Activated naive CD4-positive, alpha-beta T cell treated with anti-CD3 and anti-CD28 coated beads for 36 hours (primary cell): ENCODE results near the gene CALCOCO2. TPM values are rescaled to one million over a fixed set of nuclear protein-coding genes. Genes with fewer than 3 reads are reported as not detected.
A peak's percentile ranks its signal among the peaks of the same experiment; 100 is the strongest.
"Not testable (repeated sequence)": the region's sequence is repeated elsewhere in the genome, so short reads cannot be mapped to it uniquely, and the experiment has no call there.

Experiments
- CTCF ChIA-PET: fragments of 350-600 bp; sonication (Branson Sonifier 250); formaldehyde crosslinking; loops from one replicate; lab custom pipeline; 2021; ENCODE audit warnings: antibody characterized with exemption; lab: Charles Lee
- DNase-seq: peaks from one replicate; pipeline ENCODE4 v3.0.0-alpha.2; 2020
- H3K27ac Mint-ChIP-seq: one replicate; pipeline ENCODE4 v1.8.0; 2021; ENCODE audit warnings: mild to moderate bottlenecking, mixed read lengths
- H3K27me3 Mint-ChIP-seq: one replicate; pipeline ENCODE4 v1.8.0; 2021; ENCODE audit warnings: low read depth, mixed read lengths
- H3K36me3 Mint-ChIP-seq: one replicate; pipeline ENCODE4 v1.8.0; 2021; ENCODE audit warnings: low read depth, mixed read lengths
- H3K4me1 Mint-ChIP-seq: one replicate; pipeline ENCODE4 v1.8.0; 2021; ENCODE audit warnings: low read depth, mixed read lengths
- H3K4me3 Mint-ChIP-seq: one replicate; pipeline ENCODE4 v1.8.0; 2021; ENCODE audit warnings: mild to moderate bottlenecking, moderate library complexity, mixed read lengths
- H3K9me3 Mint-ChIP-seq: one replicate; pipeline ENCODE4 v1.8.0; 2021; ENCODE audit warnings: mixed read lengths
- intact Hi-C: fragments of 100-400 bp; cut with micrococcal nuclease; formaldehyde crosslinking; loops from one replicate; pipeline ENCODE4 v1.15.1; 2023
- total RNA-seq, 2 experiments: library from RNA; stranded (reverse); gene quantifications; one replicate each; pipeline ENCODE4 v1.2.3, GENCODE V29; 2021

The CALCOCO2 gene
- total RNA-seq, 2 experiments from 2014 or later, result 78.2 to 80.3 TPM

DNA sequence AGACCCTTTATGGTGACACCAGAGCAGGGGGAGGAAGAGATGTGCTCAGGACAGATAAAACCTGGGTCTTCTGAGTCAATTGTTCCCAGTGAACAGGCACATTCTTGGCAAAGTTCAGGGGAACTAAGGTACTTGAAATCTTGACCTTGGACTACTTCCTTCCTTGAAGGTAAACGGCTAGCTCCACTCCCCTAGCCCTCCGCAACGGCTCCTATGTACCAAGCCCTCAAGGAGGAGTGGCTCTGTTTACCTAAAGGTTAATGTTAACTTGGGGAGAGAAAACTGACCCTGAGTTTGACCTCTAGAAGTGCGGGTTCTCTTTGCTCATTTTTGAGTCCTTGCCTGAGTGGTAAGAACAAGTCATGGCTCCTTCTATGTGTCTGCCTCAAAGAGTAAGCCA lies 21.7 kb upstream of the CALCOCO2 start:
- no peaks in the 10 kb centered on the region for H3K4me1 Mint-ChIP-seq
- DNase-seq, result no peak
- peaks cover 3% of the 10 kb centered on the region for H3K27me3 Mint-ChIP-seq
- H3K9me3 Mint-ChIP-seq, result no peaks in the 10 kb centered on the region
- CTCF ChIA-PET, result interaction anchor here (0.9 to 18.1 kb wide), 3 partner anchors 64 to 84 kb away, joined by 3 to 348 read pairs (median 3); no protein-coding TSS in a partner anchor
- H3K36me3 Mint-ChIP-seq, result no peaks in the 10 kb centered on the region
- H3K4me3 Mint-ChIP-seq, result no peak overlapping the region
- H3K27ac Mint-ChIP-seq, result no peak overlapping the region
- intact Hi-C loops, result loop anchor here (5.0 kb wide), 1 partner anchor 132 kb away; no protein-coding TSS in a partner anchor

DNA sequence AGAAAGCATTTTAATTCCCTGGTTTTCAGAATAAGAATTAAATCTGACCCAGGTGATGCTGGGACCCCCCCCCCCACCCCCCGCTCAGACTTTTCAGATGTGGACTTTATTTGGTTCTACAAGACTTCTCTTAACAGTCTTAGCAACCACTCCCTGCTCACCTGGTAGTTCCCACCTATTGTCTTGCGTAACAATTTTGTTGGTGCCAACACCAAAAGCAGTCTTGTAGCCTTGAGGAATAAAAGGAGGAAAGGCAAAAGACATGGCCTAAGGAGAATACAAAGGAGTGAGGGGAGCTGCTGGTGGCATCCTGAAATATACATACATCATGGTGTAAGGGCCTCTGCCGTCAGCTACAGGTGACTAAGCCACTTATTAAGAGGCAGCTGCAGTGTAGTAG lies 18.8 kb upstream of the CALCOCO2 start:
- Mint-ChIP-seq H3K4me3 (no peak overlapping the region), H3K9me3 (no peaks in the 10 kb centered on the region), H3K27ac (no peak overlapping the region), H3K36me3 (no peaks in the 10 kb centered on the region), H3K4me1 (peaks cover 15% of the 10 kb centered on the region), H3K27me3 (peaks cover 18% of the 10 kb centered on the region)
- CTCF ChIA-PET, result interaction anchor here (0.8 to 18.1 kb wide), 10 partner anchors 61 to 220 kb away, joined by 3 to 348 read pairs (median 3); no protein-coding TSS in a partner anchor
- intact Hi-C loops, result no loop called here
- DNase-seq, result no peak

DNA sequence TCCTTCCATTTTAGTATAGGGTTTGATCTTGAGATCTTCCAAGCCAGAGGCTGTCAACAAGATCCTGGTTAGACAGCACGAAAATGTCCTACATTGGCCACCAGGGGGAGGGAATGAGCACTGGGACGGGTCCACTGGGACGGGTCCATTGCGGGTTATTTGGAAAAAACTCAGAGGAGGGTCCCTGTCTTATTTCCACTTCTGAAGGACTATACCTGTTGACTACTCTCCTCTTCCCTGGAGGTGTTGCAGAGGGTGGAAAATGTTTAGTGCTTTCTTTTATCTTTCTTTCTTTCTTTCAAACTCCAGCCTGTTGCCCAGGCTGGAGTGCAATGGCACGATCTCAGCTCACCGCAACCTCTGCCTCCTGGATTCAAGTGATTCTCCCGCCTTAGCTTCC lies 16.3 kb upstream of the CALCOCO2 start:
- Mint-ChIP-seq H3K4me1 (peaks cover 20% of the 10 kb centered on the region), H3K36me3 (no peaks in the 10 kb centered on the region), H3K27ac (no peak overlapping the region), H3K27me3 (peaks cover 26% of the 10 kb centered on the region), H3K4me3 (no peak overlapping the region), H3K9me3 (no peaks in the 10 kb centered on the region)
- intact Hi-C loops, result loop anchor here (1.0 to 2.0 kb wide), 2 partner anchors 65 to 218 kb away; no protein-coding TSS in a partner anchor
- CTCF ChIA-PET, result interaction anchor here (0.7 to 18.1 kb wide), 12 partner anchors 11 to 138 kb away, joined by 3 to 348 read pairs (median 6); partner anchors contain the start of genes ATP5MC1 and CALCOCO2
- DNase-seq, result peak; percentile 72

GRCh38 chr17:48815311-48815710 lies 15.5 kb upstream of the CALCOCO2 start:
- DNase-seq, result no peak
- intact Hi-C loops, result loop anchor here (2.0 kb wide), 1 partner anchor 217 kb away; no protein-coding TSS in a partner anchor
- H3K36me3 Mint-ChIP-seq, result no peaks in the 10 kb centered on the region
- no peak overlapping the region for H3K4me3 Mint-ChIP-seq
- CTCF ChIA-PET, result interaction anchor here (0.6 to 18.1 kb wide), 14 partner anchors 11 to 528 kb away, joined by 3 to 348 read pairs (median 4); no protein-coding TSS in a partner anchor
- H3K27ac Mint-ChIP-seq, result no peak overlapping the region
- H3K27me3 Mint-ChIP-seq, result peaks cover 26% of the 10 kb centered on the region
- H3K4me1 Mint-ChIP-seq, result peaks cover 20% of the 10 kb centered on the region
- no peaks in the 10 kb centered on the region for H3K9me3 Mint-ChIP-seq

DNA sequence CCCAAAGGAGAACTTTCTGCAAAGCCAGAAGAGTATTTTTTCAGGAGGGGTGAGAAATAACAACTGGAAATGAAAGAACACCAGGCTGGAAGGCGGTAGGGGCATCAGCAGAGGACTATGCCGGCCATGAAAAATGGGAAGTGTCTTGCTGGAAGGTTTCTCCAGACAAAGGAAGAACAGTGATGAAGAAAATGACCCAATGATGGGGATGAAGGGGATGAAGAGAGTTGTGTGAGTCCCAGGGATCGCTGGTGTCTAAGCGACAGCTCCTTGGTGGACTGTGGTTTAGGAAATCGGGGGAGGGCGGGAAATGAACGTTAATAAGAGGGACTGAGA lies 14.4 kb upstream of the CALCOCO2 start:
- H3K4me1 Mint-ChIP-seq, result peaks cover 20% of the 10 kb centered on the region
- H3K27ac Mint-ChIP-seq, result no peak overlapping the region
- peak overlapping the region; percentile 71 for H3K4me3 Mint-ChIP-seq
- no peak for DNase-seq
- intact Hi-C loops, result no loop called here
- H3K9me3 Mint-ChIP-seq, result no peaks in the 10 kb centered on the region
- H3K27me3 Mint-ChIP-seq, result peaks cover 28% of the 10 kb centered on the region
- CTCF ChIA-PET, result interaction anchor here (0.6 to 18.1 kb wide), 11 partner anchors 12 to 67 kb away, joined by 3 to 348 read pairs (median 4); no protein-coding TSS in a partner anchor
- no peaks in the 10 kb centered on the region for H3K36me3 Mint-ChIP-seq

DNA sequence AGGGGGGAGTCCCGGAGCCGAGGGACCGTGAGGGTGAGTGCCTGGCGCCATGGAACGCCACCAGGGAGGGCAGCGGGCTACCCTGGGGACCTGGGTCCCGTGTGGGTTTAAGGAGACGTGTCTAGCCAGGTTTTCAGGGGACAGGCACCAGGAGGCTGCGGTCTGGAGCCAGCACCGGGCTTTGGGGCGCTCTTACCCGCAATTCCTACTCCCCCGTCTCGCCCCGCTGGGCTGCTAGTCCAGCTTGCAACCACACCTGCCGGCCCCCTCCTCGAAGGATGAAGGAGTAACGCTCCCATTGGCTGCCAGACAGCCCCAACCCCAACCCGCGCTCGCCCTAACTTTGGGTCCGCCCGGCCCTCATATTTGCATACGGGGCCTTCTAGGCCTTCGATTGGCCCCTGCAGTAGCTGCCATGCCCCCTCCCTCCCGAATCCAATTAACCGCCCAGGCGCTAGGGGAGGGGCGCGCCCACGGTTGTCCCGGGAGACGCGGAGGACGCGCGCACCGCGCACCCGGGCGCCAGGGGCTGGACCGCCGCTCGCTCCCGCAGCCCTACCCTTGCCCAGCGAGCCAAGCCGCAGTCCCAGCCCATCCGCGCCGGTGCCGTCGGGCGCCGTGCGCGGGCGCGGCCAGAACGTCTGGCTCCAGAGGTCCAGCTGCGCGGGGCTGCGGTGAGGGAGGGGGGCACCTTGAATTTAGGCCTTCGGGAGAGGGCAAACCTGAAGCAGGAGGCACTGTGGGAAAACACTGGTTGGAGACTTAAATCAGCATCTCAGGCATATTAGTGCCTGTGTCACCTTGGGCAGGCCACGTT lies 13.9 kb upstream of the CALCOCO2 start, which contains the start of gene TTLL6:
TSS of gene TTLL6 (minus strand) at position 456 of the 817 bp plus-strand sequence. CDS start at position 299, 157 bp downstream.
- Mint-ChIP-seq H3K4me3 (peak within 1 kb of the TSS; percentile 71), H3K36me3 (no peaks in the 10 kb centered on the region), H3K9me3 (no peaks in the 10 kb centered on the region), H3K27me3 (peaks cover 28% of the 10 kb centered on the region), H3K27ac (no peak within 1 kb of the TSS), H3K4me1 (peaks cover 20% of the 10 kb centered on the region)
- intact Hi-C loops, result no loop called here
- DNase-seq, result peak; percentile 74
- CTCF ChIA-PET, result interaction anchor here (0.6 to 18.1 kb wide), 8 partner anchors 19 to 62 kb away, joined by 3 to 348 read pairs (median 4); no protein-coding TSS in a partner anchor

DNA sequence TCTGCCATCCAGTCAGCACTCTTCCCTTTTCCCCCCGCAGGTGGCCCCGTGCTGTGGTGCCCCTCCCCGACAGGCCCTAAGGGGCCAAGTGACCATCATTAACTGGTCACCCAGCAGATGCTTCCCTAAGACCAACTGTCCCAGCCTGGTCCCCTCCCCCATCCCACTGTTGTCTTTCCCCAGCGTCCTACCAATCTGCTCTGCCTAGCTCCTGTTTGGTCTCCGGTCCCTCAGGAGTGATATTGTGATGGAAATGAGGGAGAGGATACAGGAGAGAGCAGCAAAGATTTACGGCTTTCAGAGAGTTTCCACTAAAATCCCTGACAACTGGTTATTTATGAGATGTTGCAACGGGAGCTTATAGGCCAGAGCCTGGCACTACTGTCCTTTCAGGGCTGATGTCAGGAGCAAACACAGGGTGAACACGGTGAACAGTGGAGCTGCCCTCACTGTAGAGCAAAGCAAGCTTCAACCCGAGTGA lies 12.4 kb upstream of the CALCOCO2 start:
- CTCF ChIA-PET, result interaction anchor here (0.6 to 18.1 kb wide), 3 partner anchors 14 to 64 kb away, joined by 3 to 348 read pairs (median 3); no protein-coding TSS in a partner anchor
- H3K36me3 Mint-ChIP-seq, result no peaks in the 10 kb centered on the region
- no peak overlapping the region for H3K4me3 Mint-ChIP-seq
- H3K27ac Mint-ChIP-seq, result no peak overlapping the region
- intact Hi-C loops, result no loop called here
- peaks cover 20% of the 10 kb centered on the region for H3K4me1 Mint-ChIP-seq
- H3K27me3 Mint-ChIP-seq, result peaks cover 31% of the 10 kb centered on the region
- H3K9me3 Mint-ChIP-seq, result no peaks in the 10 kb centered on the region
- DNase-seq, result no peak

DNA sequence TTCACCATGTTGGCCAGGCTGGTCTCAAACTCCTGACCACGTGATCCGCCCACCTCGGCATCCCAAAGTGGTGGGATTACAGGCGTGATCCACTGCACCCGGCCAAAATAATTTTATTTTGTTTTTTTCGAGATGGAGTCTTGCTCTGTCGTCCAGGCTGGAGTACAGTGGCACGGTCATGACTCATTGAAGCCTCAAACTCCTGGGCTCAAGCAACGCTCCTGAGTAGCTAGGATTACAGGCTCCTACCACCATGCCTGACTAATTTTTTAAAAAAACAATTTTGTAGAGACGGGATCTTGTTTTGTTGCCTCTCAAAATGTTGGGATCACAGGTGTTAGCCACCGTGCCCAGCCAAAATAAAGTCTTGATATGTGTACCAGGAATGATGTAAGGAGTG lies 11.4 kb upstream of the CALCOCO2 start:
- intact Hi-C loops, result no loop called here
- Mint-ChIP-seq H3K27me3 (peaks cover 30% of the 10 kb centered on the region), H3K4me1 (peaks cover 20% of the 10 kb centered on the region)

DNA sequence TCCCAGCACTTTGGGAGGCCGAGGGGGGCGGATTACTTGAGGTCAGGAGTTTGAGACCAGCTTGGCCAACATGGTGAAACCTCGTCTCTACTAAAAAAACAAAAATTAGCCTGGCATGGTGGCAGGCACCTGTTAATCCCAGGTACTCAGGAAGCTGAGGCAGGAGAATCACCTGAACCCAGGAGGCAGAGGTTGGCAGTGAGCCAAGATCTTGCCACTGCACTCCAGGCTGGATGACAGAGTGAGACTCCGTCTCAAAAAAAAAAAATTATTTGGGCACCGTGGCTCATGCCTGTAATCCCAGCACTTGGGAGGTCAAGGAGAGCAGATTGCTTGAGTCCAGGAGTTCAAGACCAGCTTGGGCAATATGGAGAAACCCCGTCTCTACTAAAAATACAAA lies 9.9 kb upstream of the CALCOCO2 start:
- H3K4me3 Mint-ChIP-seq, H3K36me3 Mint-ChIP-seq, H3K9me3 Mint-ChIP-seq, DNase-seq, intact Hi-C loops, H3K27ac Mint-ChIP-seq: not testable (repeated sequence)
- H3K4me1 Mint-ChIP-seq, result peaks cover 12% of the 10 kb centered on the region
- peaks cover 22% of the 10 kb centered on the region for H3K27me3 Mint-ChIP-seq
- CTCF ChIA-PET, result interaction anchor here (1.9 to 2.2 kb wide), 2 partner anchors 58 to 63 kb away, joined by 6 to 8 read pairs; no protein-coding TSS in a partner anchor

More for the DNA sequence above, 11.4 kb upstream of the CALCOCO2 start:
- Mint-ChIP-seq H3K27ac (no peak overlapping the region), H3K36me3 (no peaks in the 10 kb centered on the region), H3K4me3 (no peak overlapping the region), H3K9me3 (no peaks in the 10 kb centered on the region)
- CTCF ChIA-PET, result interaction anchor here (18.1 kb wide), 1 partner anchor 54 kb away, joined by 348 read pairs; no protein-coding TSS in a partner anchor
- no peak for DNase-seq

DNA sequence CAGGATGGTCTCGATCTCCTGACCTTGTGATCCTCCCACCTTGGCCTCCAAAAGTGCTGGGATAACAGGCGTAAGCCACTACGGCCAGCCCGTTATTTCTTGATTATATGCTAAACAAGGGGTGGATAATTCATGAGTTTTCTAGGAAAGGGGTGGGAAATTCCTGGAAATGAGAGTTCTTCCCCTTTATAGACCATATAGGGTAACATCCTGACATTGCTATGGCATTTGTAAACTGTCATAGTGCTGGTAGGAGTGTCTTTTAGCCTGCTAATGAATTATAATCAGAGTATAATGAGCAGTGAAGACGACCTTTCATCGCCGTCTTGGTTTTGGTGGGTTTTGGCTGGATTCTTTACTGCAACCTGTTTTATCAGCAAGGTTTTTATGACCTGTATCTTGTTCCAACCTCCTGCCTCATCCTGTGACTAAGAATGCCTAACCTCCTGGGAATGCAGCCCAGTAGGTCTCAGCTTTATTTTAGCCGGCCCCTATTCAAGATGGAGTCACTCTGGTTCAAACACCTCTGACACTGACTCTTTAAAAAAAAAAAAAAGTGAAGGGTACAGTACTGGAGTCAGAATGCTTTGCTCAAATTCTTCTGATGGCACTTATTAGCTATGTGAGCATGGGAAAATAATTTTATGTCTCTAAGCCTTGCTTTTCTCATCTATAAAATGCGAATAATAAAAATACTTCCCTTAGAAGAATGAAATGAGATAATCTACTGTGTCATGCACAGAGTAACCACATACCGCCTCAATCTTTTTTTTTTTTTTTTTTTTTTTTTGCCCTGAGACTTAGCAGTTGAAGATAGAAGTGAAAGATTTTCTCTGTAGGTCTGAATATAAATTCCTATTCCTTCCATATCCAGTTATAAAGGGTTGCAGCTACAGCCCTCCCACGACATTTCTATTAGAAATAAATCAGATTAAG lies 5.1 kb upstream of the CALCOCO2 start:
- H3K27ac Mint-ChIP-seq, result no peak overlapping the region
- DNase-seq, result no peak
- H3K27me3 Mint-ChIP-seq, result peaks cover 7% of the 10 kb centered on the region
- peaks cover 11% of the 10 kb centered on the region for H3K4me1 Mint-ChIP-seq
- no peaks in the 10 kb centered on the region for H3K36me3 Mint-ChIP-seq
- H3K9me3 Mint-ChIP-seq, result no peaks in the 10 kb centered on the region
- no peak overlapping the region for H3K4me3 Mint-ChIP-seq
- CTCF ChIA-PET, result interaction anchor here (0.8 to 0.9 kb wide), 3 partner anchors 12 to 58 kb away, joined by 3 to 5 read pairs (median 3); no protein-coding TSS in a partner anchor
- intact Hi-C loops, result no loop called here

- CTCF ChIA-PET, result interaction anchor here (0.9 to 1.2 kb wide), 5 partner anchors 12 to 107 kb away, joined by 3 to 4 read pairs (median 3); no protein-coding TSS in a partner anchor
- DNase-seq, result no peak
- H3K27me3 Mint-ChIP-seq, result no peaks in the 10 kb centered on the region
- H3K4me3 Mint-ChIP-seq, result peak overlapping the region; percentile 95
- H3K27ac Mint-ChIP-seq, result peak overlapping the region; percentile 60
- intact Hi-C loops, result loop anchor here (1.0 to 2.0 kb wide), 3 partner anchors 10 to 77 kb away; partner anchors contain the start of genes ATP5MC1 and UBE2Z
- no peaks in the 10 kb centered on the region for H3K9me3 Mint-ChIP-seq
- H3K4me1 Mint-ChIP-seq, result peaks cover 57% of the 10 kb centered on the region
- no peaks in the 10 kb centered on the region for H3K36me3 Mint-ChIP-seq
Measured at GRCh38 chr17:48831549-48831883, 681 bp downstream of the CALCOCO2 start.
